GM06990 (cell line): ENCODE results near the gene PCDHGB2.
"Not testable (repeated sequence)": the region's sequence is repeated elsewhere in the genome, so short reads cannot be mapped to it uniquely, and the experiment has no call there.

Experiments
- DNase-seq: peaks from one replicate; pipeline ENCODE4 v3.0.0-alpha.2; 2011; ENCODE audit not compliant: insufficient read length; ENCODE audit errors: extremely low read depth
- H3K27me3 ChIP-seq: replicated peaks from 2 replicates; pipeline ENCODE4 v1.6.0; 2011; ENCODE audit warnings: low read length; ENCODE audit not compliant: control insufficient read depth, insufficient read depth
- H3K36me3 ChIP-seq: 2 replicates; pipeline ENCODE4 v1.5.1; 2011; ENCODE audit warnings: low read length; ENCODE audit not compliant: control insufficient read depth, insufficient read depth
- H3K4me3 ChIP-seq: replicated peaks from 2 replicates; pipeline ENCODE4 v1.5.1; 2011; ENCODE audit warnings: low read depth, mild to moderate bottlenecking, control low read depth, low read length
- CTCF ChIP-seq: IDR thresholded peaks from 2 replicates; pipeline ENCODE4 v1.5.1; 2011; ENCODE audit warnings: low read length, control low read depth, mild to moderate bottlenecking, inconsistent platforms; ENCODE audit not compliant: insufficient read depth, poor library complexity, severe bottlenecking

PCDHGB2 gene

GRCh38 chr5:141382469-141383294 is 22.9 kb downstream of the PCDHGB2 start, which contains the start of gene PCDHGA7:
Gene PCDHGA7, plus strand, starts transcription at chr5:141382742. Its CDS starts 158 bp downstream, at chr5:141382900.
- no peak for DNase-seq
- TF ChIP-seq CTCF = no peak
- no peak within 1 kb of the TSS for H3K4me3 ChIP-seq

GRCh38 chr5:141383345-141383744 is 23.6 kb downstream of the PCDHGB2 start:
- TF ChIP-seq CTCF = no peak
- Histone ChIP-seq H3K4me3 (no peak overlapping the region), H3K27me3 (no peaks in the 10 kb centered on the region), H3K36me3 (no peaks in the 10 kb centered on the region)
- DNase-seq = no peak

More at GRCh38 chr5:141382469-141383294, 22.9 kb downstream of the PCDHGB2 start, which contains the start of gene PCDHGA7:
- Histone ChIP-seq H3K27me3 (no peaks in the 10 kb centered on the region), H3K36me3 (no peaks in the 10 kb centered on the region)

- Histone ChIP-seq H3K36me3 (no peaks in the 10 kb centered on the region), H3K4me3 (no peak overlapping the region), H3K27me3 (no peaks in the 10 kb centered on the region)
- TF ChIP-seq CTCF = no peak
- no peak for DNase-seq
These were observed 24.9 kb downstream of the PCDHGB2 start for GRCh38 chr5:141384471-141385267.

GRCh38 chr5:141387557-141388311 is 27.9 kb downstream of the PCDHGB2 start, which contains the start of gene PCDHGB4:
Gene PCDHGB4, plus strand, starts transcription at chr5:141387698. Its CDS starts 187 bp downstream, at chr5:141387885.
- not testable (repeated sequence) for H3K27me3 ChIP-seq, H3K36me3 ChIP-seq, DNase-seq, H3K4me3 ChIP-seq

- TF ChIP-seq CTCF = no peak
- H3K4me3 ChIP-seq = no peak overlapping the region
- H3K27me3 ChIP-seq = no peaks in the 10 kb centered on the region
- no peaks in the 10 kb centered on the region for H3K36me3 ChIP-seq
- no peak for DNase-seq
These were observed 28.9 kb downstream of the PCDHGB2 start for GRCh38 chr5:141388661-141389060.
